ENCODE results near the gene IQCF6.

- TF ChIP-seq POLR2A (IDR thresholded peaks at IDR 0.05) (no peak), CTCF (IDR thresholded peaks at IDR 0.05) (no peak), POLR2AphosphoS5 (IDR thresholded peaks at IDR 0.05) (no peak)
Measured at GRCh38 chr3:51773529-51774056, 5.4 kb downstream of the IQCF6 start.
